NCI-H2227 treated with DMSO at 0.1 percent for 48 hours (cell line): ENCODE measurements around the gene ZNF195.
"Not testable (repeated sequence)": the region's sequence is repeated elsewhere in the genome, so short reads cannot be mapped to it uniquely, and the experiment has no call there.

ENCODE experiments used
- DNase-seq: peaks from one replicate; lab custom pipeline; 2025; lab: John Stamatoyannopoulos, UW

ZNF195 gene

GRCh38 chr11:3347127-3347526 lies 31.8 kb downstream of the ZNF195 start:
- DNase-seq = no peak

- DNase-seq = no peak
These were observed 32.4 kb downstream of the ZNF195 start for GRCh38 chr11:3346587-3346986.

GRCh38 chr11:3345736-3346135 lies 33.2 kb downstream of the ZNF195 start:
- no peak for DNase-seq

- DNase-seq = no peak
These were observed 34.4 kb downstream of the ZNF195 start for GRCh38 chr11:3344327-3345174.

GRCh38 chr11:3342709-3343108 lies 36.2 kb downstream of the ZNF195 start:
- DNase-seq = no peak

GRCh38 chr11:3341298-3341697 lies 37.6 kb downstream of the ZNF195 start:
- no peak for DNase-seq

- no peak for DNase-seq
These were observed 38.9 kb downstream of the ZNF195 start for GRCh38 chr11:3340025-3340424.

DNA sequence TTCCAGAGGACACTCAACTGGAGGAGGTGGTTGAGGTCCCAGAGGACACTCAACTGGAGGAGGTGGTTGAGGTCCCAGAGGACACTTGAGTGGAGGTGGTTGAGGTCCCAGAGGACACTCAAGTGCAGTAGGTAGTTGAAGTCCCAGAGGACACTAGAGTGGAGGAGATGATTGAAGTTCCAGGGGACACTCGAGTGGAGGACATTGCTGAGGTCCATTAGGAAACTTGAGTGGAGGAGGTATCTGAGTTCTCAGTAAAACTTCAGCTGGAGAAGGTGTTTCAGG lies 39.7 kb downstream of the ZNF195 start:
- no peak for DNase-seq

DNA sequence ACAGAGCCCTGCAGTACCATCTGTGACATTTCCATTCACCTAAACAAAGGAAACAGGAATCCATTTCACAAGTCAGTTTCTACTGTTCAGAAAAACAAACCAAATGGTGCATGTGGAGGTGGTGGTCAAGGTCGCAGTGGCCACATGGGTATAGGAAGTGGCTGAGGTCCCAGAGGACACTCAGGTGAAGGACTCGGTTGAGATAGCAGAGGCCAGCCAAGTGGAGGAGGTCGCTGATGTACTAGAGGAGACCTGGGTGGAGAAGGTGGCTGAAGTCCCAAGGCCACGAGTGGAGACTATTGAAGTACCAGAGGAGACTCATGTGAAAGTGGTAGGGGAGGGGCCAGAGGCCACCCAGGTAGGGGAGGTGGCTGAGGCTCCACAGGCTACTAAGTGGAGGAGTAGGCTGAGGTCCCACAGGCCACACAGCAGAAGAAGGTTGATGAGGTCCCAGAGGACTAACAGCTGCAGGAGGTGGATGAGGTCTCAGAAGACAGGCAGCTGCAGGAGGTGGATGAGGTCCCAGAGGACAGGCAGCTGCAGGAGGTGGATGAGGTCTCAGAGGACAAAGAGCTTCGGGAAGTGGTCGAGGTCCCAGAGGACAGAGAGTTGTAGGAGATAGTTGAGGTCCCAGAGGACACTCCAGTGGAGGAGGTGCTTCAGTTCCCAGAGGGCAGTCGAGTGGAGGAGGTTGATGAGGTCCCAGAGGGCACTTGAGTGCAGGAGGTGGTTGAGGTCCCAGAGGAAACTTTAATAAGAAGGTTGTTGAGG lies 40.2 kb downstream of the ZNF195 start:
- no peak for DNase-seq

DNA sequence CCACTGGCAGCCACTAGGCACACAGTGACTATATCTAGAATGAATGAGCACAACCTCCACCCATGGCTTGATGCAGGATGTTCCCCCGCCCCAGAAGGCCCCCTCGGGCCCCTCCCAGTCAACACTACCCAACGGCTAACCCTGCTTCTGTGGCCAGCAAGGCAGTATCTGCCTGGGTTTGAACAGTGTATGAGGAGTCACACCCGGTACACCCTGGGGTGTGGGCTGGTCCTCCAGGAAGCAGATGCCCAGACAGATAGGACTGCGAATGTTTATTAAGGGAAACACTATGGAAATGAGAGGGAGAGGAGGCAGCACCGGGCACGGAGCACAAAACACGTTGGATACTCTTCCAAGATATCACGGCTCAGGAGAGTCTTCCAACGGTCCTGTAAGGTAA lies 42.5 kb downstream of the ZNF195 start:
- DNase-seq = not testable (repeated sequence)

DNA sequence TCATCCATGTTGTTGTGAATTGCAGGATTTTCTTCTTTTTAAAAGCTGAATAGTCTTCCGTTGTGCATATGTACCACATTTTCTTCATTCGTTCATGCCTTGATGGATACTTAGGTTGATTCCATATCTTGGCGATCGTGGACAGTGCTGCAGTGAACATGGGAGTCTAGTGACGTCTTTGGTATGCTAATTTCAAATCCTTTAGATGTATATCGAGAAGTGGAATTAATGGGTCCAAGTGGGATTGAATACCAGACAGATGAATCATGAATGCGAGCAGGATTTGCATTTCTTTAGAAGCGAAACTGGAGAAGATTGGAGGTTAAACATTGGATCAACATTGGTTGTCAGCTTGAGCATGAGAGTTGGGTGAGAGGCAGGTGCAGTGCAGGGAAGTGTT lies 45.8 kb downstream of the ZNF195 start:
- DNase-seq = not testable (repeated sequence)

GRCh38 chr11:3331078-3331477 lies 47.9 kb downstream of the ZNF195 start:
- not testable (repeated sequence) for DNase-seq

GRCh38 chr11:3330064-3330463 lies 48.9 kb downstream of the ZNF195 start:
- not testable (repeated sequence) for DNase-seq

DNA sequence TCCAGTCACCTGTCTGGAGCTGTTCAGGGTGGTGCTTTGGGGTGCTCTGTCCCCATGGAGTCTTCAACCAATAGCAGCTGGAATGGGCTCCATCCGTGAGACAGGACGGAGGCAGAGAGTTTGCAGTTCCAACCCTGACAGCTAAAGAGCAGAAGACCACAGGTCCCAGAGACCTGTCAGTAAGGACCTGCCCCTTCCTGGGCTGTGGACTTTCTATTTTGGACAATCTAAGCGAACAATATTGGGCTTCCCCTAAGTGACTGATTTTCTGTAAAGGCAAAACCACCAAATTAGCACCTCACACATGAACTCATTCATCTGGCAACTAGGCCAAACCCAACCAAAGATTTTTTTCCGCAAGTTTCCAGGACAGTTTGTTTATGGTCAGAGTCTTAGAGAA lies 50.4 kb downstream of the ZNF195 start:
- not testable (repeated sequence) for DNase-seq

DNA sequence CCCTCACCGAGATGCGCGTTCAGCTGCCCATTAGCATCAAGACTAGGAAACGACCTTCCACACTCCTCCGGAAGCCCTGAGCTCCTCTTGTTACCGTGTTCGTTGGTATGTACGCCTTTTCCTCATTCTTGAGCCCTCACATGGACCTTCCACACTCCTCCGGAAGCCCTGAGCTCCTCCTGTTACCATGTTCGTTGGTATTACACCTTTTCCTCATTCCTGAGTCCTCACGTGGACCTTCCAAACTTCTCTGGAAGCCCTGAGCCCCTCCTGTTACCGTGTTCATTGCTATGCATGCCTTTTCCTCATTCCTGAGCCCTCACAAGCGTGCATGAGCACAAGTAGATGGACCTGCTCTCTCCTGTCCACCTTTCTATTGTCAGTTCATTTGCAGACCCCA lies 52.5 kb downstream of the ZNF195 start:
- DNase-seq = not testable (repeated sequence)

DNA sequence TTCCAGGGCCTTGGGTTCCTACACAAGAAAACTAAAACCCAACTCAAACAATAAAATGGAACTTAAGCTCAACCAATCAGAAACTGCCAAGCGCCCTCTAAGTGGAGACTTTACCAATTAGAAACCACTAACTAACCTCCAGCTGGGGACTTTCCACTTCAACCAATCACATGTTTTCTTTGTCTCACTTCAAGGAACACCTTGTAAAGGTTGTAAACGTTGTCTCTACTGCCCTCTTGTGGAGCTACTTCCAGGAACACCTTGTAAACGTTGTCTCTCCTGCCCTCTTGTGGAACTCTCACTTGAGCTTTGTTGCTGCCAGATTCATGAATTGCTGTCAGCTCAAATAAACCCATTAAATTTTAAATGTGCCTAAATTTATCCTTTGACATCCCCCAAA lies 54.2 kb downstream of the ZNF195 start:
- DNase-seq = not testable (repeated sequence)
